NCI-H146 (cell line): ENCODE data around the gene BRSK2.

ENCODE experiments used
- DNase-seq: peaks from one replicate; lab custom pipeline; 2025; lab: John Stamatoyannopoulos, UW

Gene BRSK2

DNA sequence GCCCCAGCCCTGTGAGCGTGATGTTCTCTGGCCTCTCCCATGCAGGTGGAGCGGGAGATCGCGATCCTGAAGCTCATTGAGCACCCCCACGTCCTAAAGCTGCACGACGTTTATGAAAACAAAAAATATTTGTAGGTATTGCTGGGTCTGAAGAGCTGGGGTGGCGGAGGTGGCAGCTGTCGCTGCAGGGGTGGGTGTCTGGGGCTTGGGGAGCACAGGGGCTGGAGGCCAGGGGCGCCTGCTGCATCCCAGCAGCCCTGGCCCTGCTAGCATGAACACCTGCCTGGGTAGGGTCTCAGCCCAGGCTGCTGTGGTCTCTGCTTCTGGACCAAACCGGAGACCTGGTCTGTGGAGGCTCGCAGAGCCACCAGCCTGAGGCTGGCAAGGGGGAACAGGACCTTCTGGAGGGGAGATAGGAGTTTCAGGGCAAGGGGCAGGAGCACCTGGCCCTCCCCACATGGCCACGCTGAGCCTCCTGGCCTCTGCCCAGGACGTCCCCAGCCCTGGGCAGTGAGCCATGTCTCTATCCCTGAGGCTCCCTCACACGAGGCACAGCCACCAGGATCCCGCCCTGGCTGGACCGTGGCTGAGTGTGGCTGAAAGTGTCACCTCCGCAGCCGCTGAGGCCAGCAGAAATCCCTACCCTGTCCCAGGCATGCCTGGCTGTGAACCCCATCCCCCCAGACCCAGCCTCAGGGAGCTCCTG, 48.7 kb downstream of the BRSK2 start:
- DNase-seq = no peak

GRCh38 chr11:1438967-1439330, 49.2 kb downstream of the BRSK2 start:
- DNase-seq = no peak

DNA sequence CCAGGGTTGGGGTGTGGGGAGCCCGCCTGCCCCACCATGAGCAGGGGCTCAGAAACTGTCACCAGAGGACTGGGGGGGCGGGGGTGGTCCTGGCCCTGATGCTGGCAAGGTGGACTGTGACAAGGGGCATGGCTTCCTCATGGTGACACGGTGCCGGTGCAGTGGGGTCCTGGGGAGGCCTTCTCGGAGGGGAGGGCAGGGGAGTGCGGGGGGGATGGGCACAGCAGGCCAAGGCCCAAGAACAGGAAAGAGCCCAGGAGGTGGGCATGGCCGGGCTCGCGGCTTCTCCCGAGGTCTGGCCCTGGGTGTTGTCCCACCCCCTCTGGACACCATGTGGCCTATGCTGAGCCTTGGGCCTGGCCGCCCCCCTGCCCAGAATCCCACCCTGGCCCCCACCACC, 49.6 kb downstream of the BRSK2 start:
- DNase-seq = no peak

DNA sequence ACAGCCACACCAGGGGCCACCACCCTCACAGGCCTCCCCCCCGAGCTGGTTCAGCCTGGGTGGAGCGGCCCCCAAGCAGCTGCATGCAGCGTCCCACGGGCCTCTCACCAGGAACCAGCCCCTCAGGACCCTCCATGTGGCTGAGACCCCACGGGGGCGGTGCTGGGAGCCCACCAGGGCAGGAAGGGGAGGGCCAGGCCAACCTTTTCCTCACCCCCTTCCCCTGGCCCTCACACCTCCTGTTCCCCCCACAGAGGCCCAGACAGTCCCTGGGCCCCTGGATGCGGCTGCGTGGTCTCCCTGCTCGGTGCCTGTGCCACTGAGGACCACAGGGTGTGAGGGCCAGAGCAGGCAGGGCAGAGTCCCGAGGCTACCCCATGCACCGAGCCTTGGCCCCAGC, 50.3 kb downstream of the BRSK2 start:
- DNase-seq = no peak

DNA sequence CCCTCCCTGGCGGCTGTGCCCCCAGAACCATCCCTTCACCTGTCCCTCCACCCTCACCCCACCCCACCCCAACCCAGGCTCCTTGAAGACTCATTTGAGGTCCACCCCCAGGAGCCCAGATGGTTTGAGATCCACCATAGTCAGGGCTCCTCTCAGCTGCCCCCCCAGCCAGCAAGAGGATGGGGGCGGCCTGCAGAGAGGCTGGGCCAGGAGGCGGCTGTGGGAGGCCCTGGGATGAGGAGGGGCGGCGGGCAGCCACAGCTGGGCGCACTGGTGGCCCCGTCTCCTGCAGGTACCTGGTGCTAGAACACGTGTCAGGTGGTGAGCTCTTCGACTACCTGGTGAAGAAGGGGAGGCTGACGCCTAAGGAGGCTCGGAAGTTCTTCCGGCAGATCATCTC, 50.8 kb downstream of the BRSK2 start:
- no peak for DNase-seq

DNA sequence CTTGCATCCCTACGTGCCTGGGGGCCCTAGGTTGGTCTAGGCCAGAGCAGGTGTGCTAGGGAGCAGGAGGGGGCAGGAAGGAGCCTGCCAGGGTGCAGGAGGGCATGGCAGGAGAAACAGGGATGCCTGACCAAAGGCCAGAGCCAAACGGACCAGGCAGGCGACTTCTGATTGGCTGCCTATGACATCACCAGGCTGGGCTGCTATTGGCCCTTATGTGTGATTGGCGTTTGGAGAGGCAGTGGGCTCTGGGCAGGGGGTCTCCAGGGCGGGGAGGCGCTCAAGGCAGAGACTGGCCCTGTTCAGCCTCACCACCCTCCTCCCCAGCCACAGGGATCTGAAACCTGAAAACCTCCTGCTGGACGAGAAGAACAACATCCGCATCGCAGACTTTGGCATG, 52.4 kb downstream of the BRSK2 start:
- DNase-seq = no peak

GRCh38 chr11:1442807-1443366, 53.2 kb downstream of the BRSK2 start:
- DNase-seq = no peak

GRCh38 chr11:1443737-1444136, 54.0 kb downstream of the BRSK2 start:
- DNase-seq = no peak

DNA sequence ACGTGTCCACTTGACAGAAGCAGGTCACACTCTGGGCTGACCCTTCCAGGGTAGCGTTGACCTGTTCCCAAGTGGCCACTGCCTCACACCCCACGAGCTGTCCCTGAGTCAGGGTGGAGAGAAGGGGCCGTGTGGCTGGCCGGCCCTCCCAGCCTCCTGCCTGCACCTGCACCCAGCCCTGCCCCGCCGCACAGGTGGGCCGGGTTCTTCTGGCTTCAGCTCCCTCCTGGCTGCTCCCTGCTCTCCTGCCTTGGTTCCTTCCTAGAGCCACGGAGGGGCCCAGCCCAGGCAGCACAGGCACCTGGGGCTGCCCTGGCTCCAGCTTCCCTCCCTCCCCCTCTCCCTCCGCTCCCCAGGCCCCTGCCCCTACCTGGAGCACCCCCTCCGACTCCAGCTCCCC, 54.6 kb downstream of the BRSK2 start:
- no peak for DNase-seq

DNA sequence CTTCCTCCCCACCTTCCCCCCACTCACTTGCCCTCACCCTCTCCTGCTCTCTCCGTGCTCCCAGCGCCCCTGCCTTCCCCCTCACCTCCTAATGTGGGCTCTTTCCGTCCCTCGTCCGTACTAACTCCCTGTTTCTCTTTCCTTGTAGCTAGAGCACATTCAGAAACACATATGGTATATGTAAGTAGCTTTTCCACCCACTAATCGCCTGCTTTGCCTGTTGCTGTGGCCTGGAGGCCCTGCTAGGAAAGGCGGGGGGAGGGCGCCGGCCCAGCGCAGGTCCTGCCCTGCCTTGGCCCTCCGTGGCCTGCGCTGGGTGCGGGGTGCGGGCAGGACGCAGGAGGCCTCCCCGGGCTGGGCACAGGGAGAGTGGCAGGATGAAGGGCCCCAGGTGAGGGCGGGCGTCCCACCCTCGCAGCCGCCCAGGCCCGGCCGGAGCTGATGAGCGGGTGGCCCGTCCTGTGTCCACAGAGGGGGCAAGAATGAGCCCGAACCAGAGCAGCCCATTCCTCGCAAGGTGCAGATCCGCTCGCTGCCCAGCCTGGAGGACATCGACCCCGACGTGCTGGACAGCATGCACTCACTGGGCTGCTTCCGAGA, 55.2 kb downstream of the BRSK2 start:
- no peak for DNase-seq

DNA sequence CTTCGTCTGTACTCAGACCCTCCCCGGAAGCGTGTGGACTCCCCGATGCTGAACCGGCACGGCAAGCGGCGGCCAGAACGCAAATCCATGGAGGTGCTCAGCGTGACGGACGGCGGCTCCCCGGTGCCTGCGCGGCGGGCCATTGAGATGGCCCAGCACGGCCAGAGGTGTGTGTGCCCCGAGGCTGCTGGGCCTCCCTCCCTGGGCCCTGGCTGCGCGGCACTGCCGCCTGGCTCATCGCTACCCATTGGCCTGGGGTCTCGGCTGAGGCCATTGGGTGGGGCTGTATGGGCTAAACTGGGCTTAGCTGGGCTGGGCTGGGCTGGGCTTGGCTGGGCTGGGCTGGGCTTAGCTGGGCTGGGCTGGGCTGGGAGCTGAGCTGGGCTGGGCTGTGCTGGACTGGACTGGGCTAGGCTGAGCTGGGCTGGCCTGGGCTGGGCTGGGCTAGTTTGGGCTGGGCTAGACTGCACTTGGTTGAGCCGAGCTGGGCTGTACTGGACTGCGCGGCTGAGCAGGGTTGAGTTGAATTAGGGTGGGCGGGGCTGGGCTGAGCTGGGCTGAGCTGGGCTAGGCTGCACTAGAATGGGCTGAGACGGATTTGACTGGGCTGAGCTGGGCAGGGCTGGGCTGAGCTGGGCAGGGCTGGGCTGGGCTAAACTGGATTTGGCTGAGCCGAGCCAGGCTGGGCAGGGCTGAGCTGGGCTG, 56.2 kb downstream of the BRSK2 start:
- no peak for DNase-seq

- no peak for DNase-seq
Observed at GRCh38 chr11:1446623-1447022, 56.9 kb downstream of the BRSK2 start.

DNA sequence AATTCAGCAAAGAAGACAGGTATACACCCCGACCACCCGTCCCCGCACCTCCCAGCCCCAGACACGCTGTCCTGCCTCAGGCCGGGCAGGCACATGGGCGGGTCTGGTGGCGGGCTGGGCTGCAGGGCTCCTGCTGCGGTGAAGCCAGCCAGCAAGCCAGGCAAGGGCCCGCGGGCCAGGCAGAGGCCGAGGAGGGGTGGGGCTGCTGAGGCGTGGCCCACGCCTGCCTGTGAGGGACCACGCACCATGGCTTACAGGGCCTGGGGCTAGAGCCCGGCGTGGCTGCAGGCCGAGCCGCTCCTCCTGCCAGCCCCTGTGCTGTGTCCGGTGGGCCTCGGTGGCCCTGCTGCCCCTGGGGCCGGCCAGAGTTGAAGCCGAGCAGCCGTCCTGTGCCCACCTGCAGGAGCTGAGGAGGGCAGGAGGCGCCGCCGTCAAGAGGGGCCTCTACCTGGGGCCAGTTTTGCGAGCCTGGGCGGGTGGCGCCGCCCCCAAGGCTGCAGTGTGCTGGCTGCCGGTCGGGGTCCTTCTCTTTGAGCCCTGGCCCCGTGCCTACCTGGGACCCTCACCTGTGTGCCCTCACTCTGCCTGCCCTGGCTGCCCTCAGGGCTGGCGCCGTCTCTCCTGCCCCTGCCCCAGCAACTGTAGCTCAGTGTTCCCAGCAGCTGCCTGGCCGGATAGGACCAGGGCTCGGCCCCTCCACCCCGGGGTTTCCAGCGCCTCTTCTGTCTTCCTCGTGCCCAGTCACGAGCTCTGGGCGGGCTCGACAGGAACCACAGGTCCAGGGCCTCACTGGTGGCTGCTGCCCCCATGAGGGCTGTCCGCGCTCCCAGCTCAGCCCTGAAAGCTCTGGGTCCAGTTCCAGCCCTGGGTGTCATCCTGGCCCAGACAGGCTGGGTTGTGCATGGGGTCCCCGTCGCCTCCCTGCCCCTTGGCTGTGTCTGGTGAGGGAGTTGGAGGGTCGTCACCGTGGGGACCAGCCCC, 58.4 kb downstream of the BRSK2 start:
- no peak for DNase-seq

DNA sequence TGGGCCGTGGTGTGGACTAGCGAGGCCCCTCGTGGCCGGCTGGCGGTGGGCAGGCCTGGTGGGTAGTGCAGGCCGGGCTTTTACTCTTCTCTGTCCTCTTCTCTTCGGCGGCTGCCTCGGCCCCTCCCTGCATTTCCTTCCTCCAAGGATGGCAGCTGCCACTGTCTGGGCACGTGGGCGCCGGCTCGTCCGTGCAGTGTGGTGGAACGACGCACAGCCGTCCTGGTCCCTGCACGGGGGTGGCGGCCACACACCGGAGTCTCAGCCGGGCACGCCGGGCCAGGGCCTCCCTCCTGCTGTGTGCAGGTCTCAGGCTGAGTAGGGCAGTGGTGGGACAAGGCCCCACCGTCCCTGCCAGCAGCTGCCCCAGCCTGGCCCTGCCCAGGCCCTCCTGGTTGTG, 59.1 kb downstream of the BRSK2 start:
- no peak for DNase-seq

GRCh38 chr11:1449490-1450243, 59.9 kb downstream of the BRSK2 start:
- DNase-seq = no peak

DNA sequence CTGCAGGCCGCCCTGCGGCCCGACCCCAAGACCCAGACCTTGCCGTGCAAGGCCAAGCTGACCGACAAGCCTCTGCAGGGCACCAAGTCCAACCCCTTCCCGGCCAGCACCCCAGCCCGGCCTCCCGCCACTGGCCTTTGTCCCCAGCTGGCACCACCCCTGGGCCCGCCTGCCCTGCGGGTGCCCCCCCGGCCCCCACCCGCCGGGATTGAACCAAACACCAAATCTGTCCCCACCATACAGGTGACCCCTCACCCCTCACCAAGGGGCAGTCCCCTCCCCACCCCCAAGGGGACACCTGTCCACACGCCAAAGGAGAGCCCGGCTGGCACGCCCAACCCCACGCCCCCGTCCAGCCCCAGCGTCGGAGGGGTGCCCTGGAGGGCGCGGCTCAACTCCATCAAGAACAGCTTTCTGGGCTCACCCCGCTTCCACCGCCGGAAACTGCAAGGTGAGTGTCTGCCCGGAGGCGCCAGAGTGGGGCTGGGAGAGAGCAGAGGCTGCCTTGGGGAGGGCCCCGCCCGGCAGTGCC, 60.7 kb downstream of the BRSK2 start:
- no peak for DNase-seq

- DNase-seq = no peak
Observed at GRCh38 chr11:1450949-1451710, 61.4 kb downstream of the BRSK2 start.

GRCh38 chr11:1451781-1452470, 62.2 kb downstream of the BRSK2 start:
- DNase-seq = no peak

- DNase-seq = no peak
Observed at GRCh38 chr11:1452744-1453143, 63.0 kb downstream of the BRSK2 start.

DNA sequence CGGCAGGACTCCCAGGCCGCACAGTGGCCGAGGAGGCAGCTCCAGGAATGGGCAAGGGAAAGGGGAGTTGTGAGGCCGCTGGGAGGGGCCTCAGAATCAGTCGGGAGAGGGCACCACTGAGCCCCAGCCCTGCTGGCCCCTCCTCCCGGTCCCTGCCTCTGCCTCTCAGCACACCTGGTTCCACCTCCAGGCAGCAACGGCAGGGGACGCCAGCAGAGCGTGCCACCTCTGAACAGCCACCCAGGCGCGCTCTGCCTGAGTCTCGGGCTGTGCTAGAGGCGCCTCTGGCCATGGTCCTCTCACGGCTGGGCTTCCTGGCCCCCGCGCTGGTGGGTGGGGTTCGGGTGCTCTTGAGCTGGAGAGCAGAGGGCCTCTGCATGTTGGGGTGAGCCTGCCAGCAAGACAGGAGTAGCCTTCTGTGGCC, 63.9 kb downstream of the BRSK2 start:
- no peak for DNase-seq
